AG09319 (cell line): ENCODE measurements around the gene LDB2.

ENCODE experiments used
- DNase-seq: peaks from one replicate; pipeline ENCODE4 v3.0.0-alpha.2; 2010; ENCODE audit warnings: low read depth; ENCODE audit errors: extremely low read depth
- TF ChIP-seq, protein P1 (sequence below): IDR thresholded peaks from 2 replicates; pipeline ENCODE4 v1.5.1; 2011; ENCODE audit warnings: low read depth, mild to moderate bottlenecking, inconsistent platforms, low read length, moderate library complexity

Gene LDB2

DNA sequence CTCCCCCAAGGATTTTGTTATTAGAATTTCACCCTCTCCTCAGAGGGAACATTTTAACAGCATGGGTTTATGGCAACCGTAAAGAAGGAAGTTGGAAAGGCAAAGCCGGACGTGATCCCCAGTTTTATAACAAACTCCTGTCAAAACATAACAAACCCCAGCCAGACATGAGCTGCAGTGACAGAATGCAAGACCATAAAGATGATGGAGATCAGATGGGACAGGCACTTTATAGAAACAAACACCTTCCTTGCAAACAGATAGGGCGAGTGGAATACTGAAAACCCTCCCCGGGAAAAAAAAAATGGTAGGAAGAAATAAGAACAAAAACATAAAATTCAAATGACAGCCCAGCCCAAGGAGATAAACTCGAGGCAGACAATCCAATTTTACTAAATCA, 281.4 kb downstream of the LDB2 start:
- TF ChIP-seq, protein P1, sequence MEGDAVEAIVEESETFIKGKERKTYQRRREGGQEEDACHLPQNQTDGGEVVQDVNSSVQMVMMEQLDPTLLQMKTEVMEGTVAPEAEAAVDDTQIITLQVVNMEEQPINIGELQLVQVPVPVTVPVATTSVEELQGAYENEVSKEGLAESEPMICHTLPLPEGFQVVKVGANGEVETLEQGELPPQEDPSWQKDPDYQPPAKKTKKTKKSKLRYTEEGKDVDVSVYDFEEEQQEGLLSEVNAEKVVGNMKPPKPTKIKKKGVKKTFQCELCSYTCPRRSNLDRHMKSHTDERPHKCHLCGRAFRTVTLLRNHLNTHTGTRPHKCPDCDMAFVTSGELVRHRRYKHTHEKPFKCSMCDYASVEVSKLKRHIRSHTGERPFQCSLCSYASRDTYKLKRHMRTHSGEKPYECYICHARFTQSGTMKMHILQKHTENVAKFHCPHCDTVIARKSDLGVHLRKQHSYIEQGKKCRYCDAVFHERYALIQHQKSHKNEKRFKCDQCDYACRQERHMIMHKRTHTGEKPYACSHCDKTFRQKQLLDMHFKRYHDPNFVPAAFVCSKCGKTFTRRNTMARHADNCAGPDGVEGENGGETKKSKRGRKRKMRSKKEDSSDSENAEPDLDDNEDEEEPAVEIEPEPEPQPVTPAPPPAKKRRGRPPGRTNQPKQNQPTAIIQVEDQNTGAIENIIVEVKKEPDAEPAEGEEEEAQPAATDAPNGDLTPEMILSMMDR: no peak
- no peak for DNase-seq

DNA sequence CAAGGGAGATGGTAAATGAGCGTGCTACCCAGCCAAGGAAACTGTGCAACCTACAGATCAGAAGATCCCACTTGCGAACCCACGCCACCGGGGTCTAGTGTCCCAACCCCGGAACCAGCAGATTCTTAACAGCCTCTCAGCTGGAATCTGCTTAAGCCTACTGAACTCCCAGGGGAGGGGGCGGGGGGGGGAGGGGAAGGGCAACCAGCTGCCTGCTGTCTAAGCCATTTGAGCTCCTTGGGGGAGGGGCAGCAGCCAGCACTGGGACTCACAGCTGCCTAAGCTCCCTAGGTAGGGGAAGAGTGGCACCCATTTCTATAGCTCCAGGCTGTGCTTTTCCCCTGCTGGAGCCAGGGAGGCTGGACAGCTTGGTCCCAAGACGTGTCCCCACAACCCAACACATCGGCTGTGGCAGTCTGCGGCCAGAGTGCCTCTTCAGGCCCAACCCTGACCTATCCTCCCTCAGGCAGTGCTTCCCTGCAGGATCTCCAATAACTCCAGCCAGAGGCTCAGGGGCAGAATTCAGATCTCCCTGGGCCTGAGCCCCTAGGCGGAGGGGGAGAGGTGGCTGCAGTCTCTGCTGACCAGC, 289.2 kb downstream of the LDB2 start:
- no peak for DNase-seq
- TF ChIP-seq, protein P1: no peak

DNA sequence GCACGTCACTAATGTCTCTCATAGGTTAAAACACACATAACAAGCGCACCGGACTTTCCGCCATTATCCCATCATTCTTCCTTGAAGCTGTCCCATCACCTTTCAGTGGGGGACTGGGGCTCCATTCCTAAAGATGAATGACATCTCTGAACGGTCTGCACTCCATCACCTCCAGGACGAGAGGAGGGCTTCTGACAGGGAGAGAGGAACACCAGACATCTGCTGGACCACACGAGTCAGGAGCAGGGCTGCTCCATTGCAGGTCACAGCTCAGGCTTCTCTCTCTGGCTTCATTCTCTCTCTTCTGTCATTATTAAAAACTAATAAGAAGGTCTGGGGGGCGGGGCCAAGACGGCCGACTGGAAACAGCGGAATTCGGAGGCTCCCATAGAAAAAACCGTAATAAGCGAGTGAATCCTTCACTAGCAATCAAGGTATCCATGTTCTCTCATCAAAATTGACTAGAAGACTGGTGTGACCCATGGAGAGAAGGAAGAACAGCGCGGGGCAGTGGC, 289.8 kb downstream of the LDB2 start:
- TF ChIP-seq, protein P1: no peak
- no peak for DNase-seq

DNA sequence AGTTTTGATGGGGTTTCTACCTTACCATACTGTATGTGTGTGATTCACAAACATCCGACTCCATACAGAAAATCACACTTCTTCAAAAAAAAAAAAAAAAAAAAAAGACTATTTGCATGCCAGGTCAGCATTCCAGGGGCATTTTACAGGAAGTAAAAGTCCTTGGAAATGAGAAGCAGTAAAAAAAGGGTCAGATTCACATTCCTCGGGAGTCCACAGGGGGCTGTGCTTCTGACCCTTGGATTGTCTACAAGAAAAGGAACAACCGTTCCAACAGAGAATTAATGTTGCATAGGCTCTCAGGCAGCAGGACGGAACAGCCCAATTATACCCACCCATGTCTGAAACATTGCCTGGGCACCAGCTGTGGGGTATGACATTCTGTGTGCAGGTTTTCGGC, 290.3 kb downstream of the LDB2 start:
- TF ChIP-seq, protein P1: no peak
- DNase-seq: no peak

DNA sequence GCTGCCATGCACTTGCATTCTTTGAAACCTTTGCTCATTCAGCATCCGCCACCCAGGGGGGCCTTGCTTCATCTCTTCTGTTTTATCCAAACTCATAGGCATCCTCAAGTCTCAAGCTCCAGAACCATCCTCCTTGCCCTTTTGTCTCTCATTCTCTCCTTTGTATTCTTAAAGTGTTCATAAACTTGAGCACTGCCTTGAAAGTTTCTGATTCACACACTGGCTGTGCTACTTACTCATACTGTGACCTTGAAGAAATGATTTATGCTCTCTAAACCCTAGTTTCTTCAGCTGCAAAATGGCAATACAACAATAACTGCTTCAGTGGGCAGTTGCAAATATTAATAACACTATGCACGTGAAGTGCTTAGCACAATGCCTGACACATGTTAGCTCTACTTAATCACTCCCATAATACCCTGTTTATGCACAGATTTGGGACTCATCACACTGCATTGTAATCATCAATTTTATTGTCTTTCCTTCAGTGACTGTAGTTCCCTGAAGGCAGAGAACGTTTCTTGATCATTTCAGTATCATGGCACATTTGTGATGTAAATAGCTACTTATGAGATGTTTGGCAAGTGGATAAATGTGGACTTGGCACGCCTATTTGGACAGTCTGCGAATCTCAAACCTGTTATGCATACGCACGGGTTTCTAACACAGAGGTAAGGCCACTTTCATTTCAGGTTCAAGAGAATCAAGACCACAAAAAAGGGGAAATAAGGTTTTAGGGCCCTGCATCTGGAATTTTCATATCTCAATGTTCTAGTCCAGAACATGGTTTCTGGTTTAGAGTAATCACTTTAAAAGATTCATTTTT, 291.0 kb downstream of the LDB2 start:
- no peak for DNase-seq

DNA sequence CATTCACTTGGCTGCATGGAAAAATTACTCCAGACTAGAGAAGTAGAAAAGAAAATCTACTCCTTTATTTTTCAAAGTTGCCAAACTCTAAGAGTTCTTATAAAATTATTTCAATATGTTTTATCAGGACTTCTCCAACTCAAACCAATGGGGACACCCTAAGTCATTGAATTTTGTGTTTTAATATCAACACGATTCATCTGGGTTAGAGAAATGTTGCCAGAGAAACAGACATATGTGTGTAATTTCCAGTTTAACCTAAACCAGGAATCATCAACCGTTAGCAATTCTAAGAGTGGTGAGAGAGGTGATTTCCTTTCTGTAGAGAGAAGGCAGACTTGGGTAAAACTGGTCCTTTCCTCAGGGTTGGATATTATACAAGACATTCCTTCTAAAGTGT, 291.8 kb downstream of the LDB2 start:
- no peak for DNase-seq
- TF ChIP-seq, protein P1: no peak

More for the DNA sequence above, 291.0 kb downstream of the LDB2 start:
- TF ChIP-seq, protein P1: no peak

DNA sequence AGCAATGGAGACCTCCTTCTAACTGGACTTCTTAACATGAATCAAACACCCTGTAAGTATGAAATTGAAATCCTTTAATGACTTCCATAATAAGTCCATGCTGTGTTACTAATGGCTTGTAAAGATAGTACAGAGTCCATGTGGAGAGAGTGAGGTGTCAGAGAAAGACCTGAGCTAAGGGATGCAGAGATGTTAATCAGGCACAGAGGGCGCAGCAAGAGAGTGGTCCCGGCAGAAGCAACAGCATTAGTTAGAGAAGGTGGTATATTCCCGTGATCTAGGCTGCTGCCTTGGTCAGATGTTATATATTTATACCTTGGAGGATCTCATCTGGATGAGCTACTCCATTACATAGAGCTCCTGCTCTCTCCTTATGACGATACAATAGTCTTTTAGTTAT, 295.3 kb downstream of the LDB2 start:
- no peak for DNase-seq
- TF ChIP-seq, protein P1: no peak
